SK-N-MC (cell line): Measurements from ENCODE around the gene LRRC4C.

ENCODE experiments used
- EZH2 ChIP-seq: fragments of 200-600 bp; sonication (generic); IDR thresholded peaks from one replicate; pipeline ENCODE4 v1.6.1; 2017; ENCODE audit warnings: antibody characterized with exemption
- FOXP2 ChIP-seq: optimal IDR thresholded peaks from 2 replicates; pipeline ENCODE3; 2011; ENCODE audit warnings: mild to moderate bottlenecking, moderate library complexity; ENCODE audit not compliant: insufficient read depth; ENCODE audit errors: extremely low read length, control extremely low read depth
- POLR2AphosphoS5 ChIP-seq: IDR thresholded peaks from 2 replicates; pipeline ENCODE4 v1.6.1; 2012; ENCODE audit warnings: mild to moderate bottlenecking, low read depth, low read length, borderline replicate concordance

DNA sequence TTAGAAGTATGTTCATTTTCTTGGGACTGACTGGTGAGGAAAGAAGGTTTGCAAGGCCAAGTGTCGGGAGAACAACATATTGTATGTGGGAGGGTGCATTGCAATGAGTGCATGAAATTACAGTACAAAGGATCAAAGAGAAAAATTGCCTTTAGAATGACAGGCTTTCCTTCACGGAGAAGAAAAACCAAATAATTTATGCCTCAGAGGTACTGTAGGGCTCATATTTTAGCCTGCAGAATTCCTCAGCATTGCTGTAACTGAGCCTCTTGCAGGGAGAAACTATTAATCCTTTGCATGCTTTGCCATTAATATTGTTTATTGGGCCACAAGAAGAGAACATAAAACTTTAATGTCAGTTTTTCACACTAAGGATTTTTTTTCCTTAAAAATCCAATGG lies 60.1 kb downstream of the LRRC4C start:
- TF ChIP-seq EZH2 (no peak), POLR2AphosphoS5 (no peak), FOXP2 (no peak)
